Effector memory CD4-positive, alpha-beta T cell (primary cell): ENCODE results near the gene OR51S1.

Experiments
- DNase-seq, 3 donors: peaks; one replicate each; pipeline ENCODE4 v3.0.0-alpha.2; 2020
- H3K27ac ChIP-seq: 2 replicates; pipeline ENCODE4 v1.7.0; 2013; ENCODE audit warnings: mild to moderate bottlenecking, low read length, moderate library complexity; ENCODE audit not compliant: insufficient read depth, poor library complexity, severe bottlenecking
- H3K27me3 ChIP-seq: replicated peaks from 2 replicates; pipeline ENCODE4 v1.7.0; 2013; ENCODE audit warnings: mild to moderate bottlenecking, low read length; ENCODE audit not compliant: insufficient read depth, control insufficient read depth, poor library complexity, severe bottlenecking
- H3K36me3 ChIP-seq: 2 replicates; pipeline ENCODE4 v1.7.0; 2013; ENCODE audit warnings: mild to moderate bottlenecking, low read length, moderate library complexity; ENCODE audit not compliant: control insufficient read depth, insufficient read depth
- H3K4me1 ChIP-seq: 2 replicates; pipeline ENCODE4 v1.7.0; 2013; ENCODE audit warnings: low read length, mild to moderate bottlenecking; ENCODE audit not compliant: control insufficient read depth, insufficient read depth, poor library complexity, severe bottlenecking
- H3K4me3 ChIP-seq: 2 replicates; pipeline ENCODE4 v1.7.0; 2013; ENCODE audit warnings: low read length, low read depth, mild to moderate bottlenecking; ENCODE audit not compliant: insufficient read depth, poor library complexity, severe bottlenecking
- H3K9me3 ChIP-seq: 2 replicates; pipeline ENCODE4 v1.7.0; 2013; ENCODE audit warnings: mild to moderate bottlenecking, low read length, moderate library complexity; ENCODE audit not compliant: control insufficient read depth
- total RNA-seq, 3 donors: gene quantifications; one replicate each; lab custom pipeline; 2026; lab: John Stamatoyannopoulos, UW

OR51S1 gene, protein sequence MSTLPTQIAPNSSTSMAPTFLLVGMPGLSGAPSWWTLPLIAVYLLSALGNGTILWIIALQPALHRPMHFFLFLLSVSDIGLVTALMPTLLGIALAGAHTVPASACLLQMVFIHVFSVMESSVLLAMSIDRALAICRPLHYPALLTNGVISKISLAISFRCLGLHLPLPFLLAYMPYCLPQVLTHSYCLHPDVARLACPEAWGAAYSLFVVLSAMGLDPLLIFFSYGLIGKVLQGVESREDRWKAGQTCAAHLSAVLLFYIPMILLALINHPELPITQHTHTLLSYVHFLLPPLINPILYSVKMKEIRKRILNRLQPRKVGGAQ
- 0 reads per million in 3 donors for total RNA-seq

DNA sequence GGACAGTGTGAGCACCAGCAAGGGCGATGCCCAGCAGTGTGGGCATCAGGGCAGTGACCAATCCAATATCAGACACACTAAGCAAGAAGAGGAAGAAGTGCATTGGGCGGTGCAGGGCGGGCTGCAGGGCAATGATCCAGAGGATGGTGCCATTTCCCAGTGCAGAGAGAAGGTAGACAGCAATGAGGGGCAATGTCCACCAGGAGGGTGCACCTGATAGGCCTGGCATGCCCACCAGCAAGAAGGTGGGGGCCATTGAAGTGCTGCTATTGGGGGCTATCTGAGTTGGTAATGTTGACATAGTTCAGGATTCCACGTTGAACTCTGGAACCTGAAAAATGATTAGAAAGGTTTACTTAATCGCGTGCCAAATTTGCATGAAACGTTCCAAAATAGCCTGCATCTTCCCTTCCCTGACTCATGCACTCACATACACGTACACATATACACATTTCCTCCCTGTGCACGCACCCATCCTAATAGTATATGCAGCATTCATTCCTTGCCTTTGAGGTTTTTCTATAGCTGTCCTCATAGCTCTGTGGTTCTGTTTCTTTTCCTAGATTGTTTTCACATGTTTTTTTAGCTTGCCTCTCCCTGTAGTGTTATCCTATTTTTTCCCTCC lies at the start of gene OR51S1:
Gene OR51S1, minus strand, starts transcription at position 301 of the 625 bp plus-strand sequence. Its CDS starts 0 bp downstream, at position 301.
- no peak within 1 kb of the TSS for H3K27ac ChIP-seq
- H3K9me3 ChIP-seq: no peaks in the 10 kb centered on the region
- no peak within 1 kb of the TSS for H3K4me3 ChIP-seq
- no peaks in the 10 kb centered on the region for H3K36me3 ChIP-seq
- no peak for DNase-seq
- H3K4me1 ChIP-seq: no peaks in the 10 kb centered on the region
- no peaks in the 10 kb centered on the region for H3K27me3 ChIP-seq

DNA sequence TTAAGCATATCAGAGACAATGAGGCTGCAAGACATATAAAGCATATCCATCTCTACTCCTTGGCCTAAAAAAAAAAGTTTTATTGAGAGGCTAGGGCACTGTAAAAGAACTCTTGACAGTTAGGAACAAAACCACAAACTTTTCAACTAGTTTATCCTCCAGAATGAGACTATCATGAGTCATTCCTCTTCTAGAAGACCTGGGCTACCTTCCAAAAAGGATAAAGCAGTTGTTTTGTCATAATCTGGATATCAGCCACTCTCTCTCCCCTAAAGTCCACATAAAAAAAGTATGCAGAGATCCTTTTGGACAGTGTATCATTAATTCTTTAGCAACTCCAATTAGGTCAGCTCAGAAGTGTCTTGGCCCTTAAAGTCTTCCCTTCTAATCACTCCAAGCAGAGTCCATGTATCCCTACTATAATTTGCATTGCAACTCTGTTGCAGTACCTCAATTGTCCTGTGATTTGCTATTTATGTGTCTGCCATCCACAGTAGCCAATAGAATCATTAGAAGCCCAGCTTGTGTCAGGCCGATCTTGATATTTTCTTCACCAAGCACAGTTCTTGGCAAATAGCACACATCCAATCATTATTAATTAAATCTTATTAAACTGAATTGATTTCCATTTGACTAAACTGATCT lies 43.1 kb upstream of the OR51S1 start:
- H3K9me3 ChIP-seq: no peaks in the 10 kb centered on the region
- no peak overlapping the region for H3K27ac ChIP-seq
- H3K4me3 ChIP-seq: no peak overlapping the region
- no peak for DNase-seq
- H3K4me1 ChIP-seq: no peaks in the 10 kb centered on the region
- H3K36me3 ChIP-seq: no peaks in the 10 kb centered on the region
- no peaks in the 10 kb centered on the region for H3K27me3 ChIP-seq

DNA sequence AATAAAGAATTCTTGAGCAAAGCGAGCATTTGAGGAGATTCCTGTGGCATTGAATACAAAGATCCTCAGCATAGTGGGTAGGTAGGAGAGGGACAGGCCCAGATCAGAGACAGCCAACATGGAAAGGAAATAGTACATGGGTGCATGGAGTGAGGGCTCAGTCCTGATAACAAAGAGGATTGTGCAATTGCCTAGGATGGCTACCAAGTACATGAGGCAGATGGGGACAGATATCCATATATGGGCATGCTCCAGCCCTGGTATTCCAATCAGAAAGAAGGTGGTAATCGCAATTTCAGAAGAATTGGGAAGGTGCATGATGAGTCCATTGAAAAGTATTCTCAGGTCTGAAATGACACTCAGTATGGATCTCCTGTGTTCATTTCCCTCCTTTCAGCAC lies 41.3 kb upstream of the OR51S1 start:
- H3K4me3 ChIP-seq: no peak overlapping the region
- no peaks in the 10 kb centered on the region for H3K27me3 ChIP-seq
- H3K36me3 ChIP-seq: no peaks in the 10 kb centered on the region
- no peaks in the 10 kb centered on the region for H3K9me3 ChIP-seq
- H3K27ac ChIP-seq: no peak overlapping the region
- DNase-seq: no peak
- H3K4me1 ChIP-seq: no peaks in the 10 kb centered on the region

- DNase-seq: no peak
- no peaks in the 10 kb centered on the region for H3K9me3 ChIP-seq
- H3K4me3 ChIP-seq: no peak overlapping the region
- H3K4me1 ChIP-seq: no peaks in the 10 kb centered on the region
- H3K27me3 ChIP-seq: no peaks in the 10 kb centered on the region
- no peaks in the 10 kb centered on the region for H3K36me3 ChIP-seq
- H3K27ac ChIP-seq: no peak overlapping the region
Observed at GRCh38 chr11:4887591-4887990, 38.6 kb upstream of the OR51S1 start.

DNA sequence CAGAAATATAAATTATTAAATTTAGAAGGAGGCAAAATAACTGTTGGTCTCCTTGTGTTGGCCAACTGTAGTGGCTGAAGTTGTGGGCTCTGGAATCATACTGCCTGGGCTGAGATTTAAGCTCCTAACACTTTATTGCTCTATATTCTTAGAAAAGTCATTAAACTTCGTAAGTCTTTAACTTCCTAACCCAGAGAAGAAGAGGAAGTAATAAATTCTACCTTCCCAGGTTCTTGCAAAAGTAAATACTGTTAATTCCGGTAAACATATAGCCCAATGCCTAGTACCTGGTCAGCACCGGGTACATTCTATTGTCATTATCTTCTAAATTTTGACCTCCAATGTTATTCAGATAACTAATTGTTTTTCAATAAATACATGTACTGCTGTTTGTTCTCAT lies 37.2 kb upstream of the OR51S1 start:
- no peaks in the 10 kb centered on the region for H3K4me1 ChIP-seq
- H3K27ac ChIP-seq: no peak overlapping the region
- no peak overlapping the region for H3K4me3 ChIP-seq
- H3K9me3 ChIP-seq: no peaks in the 10 kb centered on the region
- H3K27me3 ChIP-seq: no peaks in the 10 kb centered on the region
- no peak for DNase-seq
- H3K36me3 ChIP-seq: no peaks in the 10 kb centered on the region

- no peak overlapping the region for H3K4me3 ChIP-seq
- H3K27ac ChIP-seq: no peak overlapping the region
- H3K36me3 ChIP-seq: no peaks in the 10 kb centered on the region
- no peak for DNase-seq
- H3K27me3 ChIP-seq: no peaks in the 10 kb centered on the region
- no peaks in the 10 kb centered on the region for H3K9me3 ChIP-seq
- no peaks in the 10 kb centered on the region for H3K4me1 ChIP-seq
Observed at GRCh38 chr11:4884361-4884760, 35.4 kb upstream of the OR51S1 start.

- no peak overlapping the region for H3K4me3 ChIP-seq
Observed at GRCh38 chr11:4882543-4882942, 33.5 kb upstream of the OR51S1 start.

GRCh38 chr11:4881860-4882500 lies 33.0 kb upstream of the OR51S1 start, which contains the start of gene OR51T1:
TSS of gene OR51T1 (plus strand) at chr11:4881900. CDS start at chr11:4881900, 0 bp downstream.
- Histone ChIP-seq H3K4me3 (no peak within 1 kb of the TSS), H3K27me3 (no peaks in the 10 kb centered on the region), H3K36me3 (no peaks in the 10 kb centered on the region), H3K4me1 (no peaks in the 10 kb centered on the region), H3K27ac (no peak within 1 kb of the TSS), H3K9me3 (no peaks in the 10 kb centered on the region)
- no peak for DNase-seq

More at GRCh38 chr11:4882543-4882942, 33.5 kb upstream of the OR51S1 start:
- Histone ChIP-seq H3K4me1 (no peaks in the 10 kb centered on the region), H3K9me3 (no peaks in the 10 kb centered on the region), H3K27me3 (no peaks in the 10 kb centered on the region), H3K27ac (no peak overlapping the region), H3K36me3 (no peaks in the 10 kb centered on the region)
- DNase-seq: no peak

DNA sequence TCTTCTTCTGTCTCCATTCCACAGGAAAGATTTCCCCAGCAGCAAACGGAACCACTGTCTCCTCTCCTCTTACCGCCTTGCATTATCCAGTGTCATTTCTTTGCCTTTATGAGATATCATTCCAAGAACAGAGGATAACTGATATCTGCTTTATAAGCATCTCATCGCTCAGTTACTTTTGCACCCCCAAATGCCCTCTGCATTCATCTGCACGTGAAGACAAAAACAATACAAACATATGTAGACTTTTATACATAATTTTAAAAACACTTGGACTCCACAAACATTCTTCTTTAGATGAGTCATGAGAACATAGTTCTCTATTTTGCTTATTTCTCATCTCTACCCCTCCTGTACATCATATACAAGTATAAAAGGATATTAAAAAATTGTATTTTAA lies 32.2 kb upstream of the OR51S1 start:
- DNase-seq: no peak
- H3K36me3 ChIP-seq: no peaks in the 10 kb centered on the region
- no peaks in the 10 kb centered on the region for H3K27me3 ChIP-seq
- no peaks in the 10 kb centered on the region for H3K4me1 ChIP-seq
- no peak overlapping the region for H3K27ac ChIP-seq
- H3K4me3 ChIP-seq: no peak overlapping the region
- no peaks in the 10 kb centered on the region for H3K9me3 ChIP-seq
